G401.6 (cell line): ENCODE data around the gene DAB2.

Experiments used
- FAIRE-seq: peaks from 2 replicates; lab custom pipeline; 2012; peaks lifted over from hg19 to GRCh38; lab: Jason Lieb, UNC

Gene DAB2

DNA sequence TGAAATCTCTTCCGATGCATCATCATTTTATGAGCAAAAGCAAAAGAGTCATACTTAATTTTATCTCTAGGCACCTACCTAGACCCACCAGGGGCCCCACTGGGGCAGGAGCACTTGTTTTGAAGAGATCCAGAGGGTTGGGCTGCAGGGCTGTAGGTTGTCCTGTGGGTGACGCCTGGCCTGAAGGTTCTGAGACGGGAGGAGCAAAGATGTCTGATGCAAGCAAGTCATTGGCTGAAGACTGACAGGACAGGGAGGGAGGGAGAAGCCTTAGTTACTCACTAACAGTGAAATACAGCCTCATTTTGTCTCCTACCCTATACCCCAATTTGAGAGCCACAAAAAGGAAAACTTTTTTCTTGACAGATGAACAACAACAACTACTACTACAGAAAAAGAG is 43.4 kb downstream of the DAB2 start:
- no peak for FAIRE-seq

DNA sequence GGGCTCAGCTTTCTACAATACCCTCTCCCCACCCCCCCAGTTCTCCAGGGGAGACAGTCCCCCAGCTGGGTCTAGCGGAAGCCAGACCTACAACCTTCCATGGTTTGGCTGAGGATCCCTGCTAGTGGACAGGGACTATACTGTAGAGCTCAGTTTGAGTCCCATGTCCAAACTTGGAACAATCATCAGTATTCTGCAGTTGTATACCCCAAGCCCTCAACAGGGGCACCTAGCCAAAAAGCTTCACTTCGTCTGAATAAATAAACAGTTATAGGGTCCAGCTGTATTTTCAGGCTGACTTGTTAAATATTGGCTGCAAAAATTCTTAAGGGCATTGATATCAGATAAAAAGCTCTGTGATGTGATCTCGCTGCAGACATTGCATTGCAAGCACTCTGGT is 45.1 kb downstream of the DAB2 start:
- no peak for FAIRE-seq

- FAIRE-seq = no peak
Observed at GRCh38 chr5:39377613-39378012, 47.2 kb downstream of the DAB2 start.

- no peak for FAIRE-seq
Observed at GRCh38 chr5:39376293-39376714, 48.5 kb downstream of the DAB2 start.

- no peak for FAIRE-seq
Observed at GRCh38 chr5:39373791-39374190, 51.0 kb downstream of the DAB2 start.

GRCh38 chr5:39371367-39371635 is 53.5 kb downstream of the DAB2 start:
- no peak for FAIRE-seq

DNA sequence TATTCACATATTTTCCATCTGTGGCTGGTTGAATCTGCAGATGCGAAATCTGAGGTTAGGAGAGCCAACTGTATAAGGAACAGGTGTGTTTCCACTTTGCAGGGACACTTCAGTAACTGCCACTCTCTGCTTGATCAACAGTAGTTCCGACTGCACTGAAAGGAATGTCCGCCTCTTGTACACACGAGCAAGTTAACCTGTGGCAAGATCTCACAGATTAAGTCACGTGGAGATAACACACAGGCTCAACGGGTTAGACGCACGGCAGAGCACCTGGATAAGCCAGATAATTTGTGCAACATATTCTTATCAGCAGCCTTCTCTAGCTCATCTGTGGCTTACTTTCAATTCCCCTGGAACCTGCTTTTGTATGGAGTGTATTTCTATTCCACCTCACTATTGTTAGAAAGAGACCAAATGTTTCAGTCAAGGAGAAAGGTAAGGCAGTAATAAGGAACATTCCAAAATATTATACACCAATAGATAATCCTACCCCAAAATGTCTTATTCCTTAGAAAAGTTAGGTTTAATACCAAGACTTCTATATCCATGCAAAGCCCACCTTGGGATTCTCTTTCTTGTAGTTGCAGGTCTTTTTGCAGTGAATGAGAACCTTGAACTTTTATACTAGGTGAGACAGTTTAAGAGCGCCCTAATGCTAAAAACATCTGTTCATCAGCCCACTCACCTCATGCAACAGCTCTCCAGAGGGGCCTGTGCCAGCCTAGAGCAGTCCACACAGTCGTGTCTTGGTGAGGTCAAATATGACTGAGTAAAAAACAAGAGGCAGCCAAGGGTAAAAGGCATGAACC is 54.0 kb downstream of the DAB2 start:
- no peak for FAIRE-seq

- no peak for FAIRE-seq
Observed at GRCh38 chr5:39369123-39369815, 55.5 kb downstream of the DAB2 start.

DNA sequence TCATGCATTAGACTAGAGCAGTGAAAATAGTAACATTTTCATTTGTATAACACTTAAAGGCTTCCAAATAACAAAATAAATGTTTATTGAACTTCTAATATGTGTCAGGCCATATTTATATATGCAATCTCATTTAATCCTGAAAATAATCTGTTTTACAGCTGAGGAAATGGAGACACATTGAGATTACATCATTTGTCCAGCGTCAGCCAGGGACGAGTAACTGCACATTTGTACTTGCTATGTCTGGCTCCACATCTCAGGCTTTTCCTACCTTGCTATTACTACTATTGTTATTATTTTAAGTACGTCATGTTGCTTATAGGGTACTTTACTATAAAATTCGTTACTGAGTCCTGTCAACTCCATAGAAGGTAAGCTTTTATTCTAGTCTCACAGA is 56.7 kb downstream of the DAB2 start:
- no peak for FAIRE-seq

GRCh38 chr5:39367711-39368110 is 57.1 kb downstream of the DAB2 start:
- no peak for FAIRE-seq

DNA sequence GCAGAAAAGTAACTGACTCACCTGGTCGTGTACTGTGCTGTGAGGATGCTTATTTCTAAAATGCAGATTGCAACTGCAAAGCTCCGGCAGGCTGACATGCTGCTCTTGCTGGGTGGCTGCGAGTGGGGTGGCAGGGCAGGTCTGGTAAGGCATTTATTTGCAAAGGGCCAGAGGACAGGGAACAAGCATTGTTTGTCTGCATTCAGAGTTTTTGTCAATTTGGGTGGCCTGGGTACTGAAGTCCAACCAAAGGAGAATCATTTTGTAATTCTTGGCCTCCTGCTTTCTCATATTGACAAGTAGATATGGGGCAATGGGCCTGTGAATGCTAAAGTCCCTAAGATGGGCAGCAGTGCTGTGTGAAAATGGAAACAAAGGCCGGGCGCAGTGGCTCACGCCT is 60.4 kb downstream of the DAB2 start, which contains the start of gene C9:
TSS of gene C9 (minus strand) at position 129 of the 400 bp plus-strand sequence. CDS start at position 98, 31 bp downstream.
- no peak for FAIRE-seq

- no peak for FAIRE-seq
Observed at GRCh38 chr5:39363217-39363616, 61.6 kb downstream of the DAB2 start.

GRCh38 chr5:39362646-39363045 is 62.1 kb downstream of the DAB2 start:
- no peak for FAIRE-seq

- FAIRE-seq = no peak
Observed at GRCh38 chr5:39361306-39361705, 63.5 kb downstream of the DAB2 start.

DNA sequence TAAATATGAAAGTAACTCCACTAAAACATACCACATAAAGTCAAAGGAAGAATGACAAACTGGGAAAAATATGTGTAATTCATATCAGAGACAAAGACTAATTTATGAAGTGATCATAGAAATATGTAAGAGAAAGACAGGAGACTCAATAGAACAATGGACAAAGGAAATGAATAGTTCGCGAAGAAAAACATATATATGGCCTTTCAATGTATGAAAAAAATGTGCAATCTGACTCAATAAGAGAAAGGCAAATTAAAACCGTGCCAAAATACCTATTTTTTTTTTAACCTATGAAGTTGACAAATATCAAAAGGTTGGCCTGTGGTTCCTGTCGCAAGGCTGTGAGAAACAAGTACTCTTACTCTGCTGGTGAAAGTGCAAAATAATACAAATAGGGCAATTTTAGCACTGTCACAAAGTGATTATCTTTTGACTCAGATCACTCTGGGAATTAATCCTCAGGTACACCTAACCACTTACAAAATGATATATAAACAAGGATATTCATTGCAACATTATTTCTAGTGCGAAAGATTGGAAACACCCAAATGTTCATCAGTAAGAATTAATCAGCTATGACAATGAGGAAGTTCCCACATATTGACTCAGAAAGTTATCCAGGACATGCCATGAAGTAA is 64.2 kb downstream of the DAB2 start:
- FAIRE-seq = no peak

- FAIRE-seq = no peak
Observed at GRCh38 chr5:39356263-39356662, 68.5 kb downstream of the DAB2 start.

GRCh38 chr5:39355324-39355723 is 69.5 kb downstream of the DAB2 start:
- FAIRE-seq = no peak

DNA sequence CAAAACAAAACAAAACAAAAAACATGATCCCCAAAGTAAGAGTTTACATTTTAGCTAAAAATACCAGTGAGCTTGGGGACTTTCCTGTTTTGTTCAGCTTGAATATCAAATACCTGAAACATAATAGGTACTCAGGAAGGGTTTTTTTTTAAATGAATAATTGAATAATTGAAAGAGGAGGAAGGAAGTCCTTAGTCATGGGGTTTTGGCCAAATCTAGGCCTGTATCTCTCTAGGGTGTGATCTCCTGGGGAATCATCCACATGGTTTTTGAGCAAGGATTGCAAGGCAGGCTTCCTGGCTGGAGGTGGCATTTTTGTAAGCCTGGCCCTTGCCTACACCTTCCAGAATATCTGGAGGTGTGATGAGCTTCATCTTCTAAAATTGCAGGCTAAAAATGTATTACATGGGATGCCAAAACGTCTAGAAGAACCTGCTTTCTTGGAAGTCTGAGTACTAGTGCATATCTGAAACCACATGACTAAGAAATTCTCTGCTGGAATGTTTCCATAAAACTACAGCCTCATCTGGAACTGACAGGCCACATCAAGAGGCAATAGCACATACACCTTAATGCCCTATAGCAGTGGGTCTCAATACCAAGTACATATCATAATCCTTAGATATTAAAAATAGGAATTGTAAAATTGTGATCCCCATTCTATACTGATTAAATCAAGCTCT is 70.9 kb downstream of the DAB2 start:
- no peak for FAIRE-seq

GRCh38 chr5:39352951-39353350 is 71.8 kb downstream of the DAB2 start:
- no peak for FAIRE-seq

DNA sequence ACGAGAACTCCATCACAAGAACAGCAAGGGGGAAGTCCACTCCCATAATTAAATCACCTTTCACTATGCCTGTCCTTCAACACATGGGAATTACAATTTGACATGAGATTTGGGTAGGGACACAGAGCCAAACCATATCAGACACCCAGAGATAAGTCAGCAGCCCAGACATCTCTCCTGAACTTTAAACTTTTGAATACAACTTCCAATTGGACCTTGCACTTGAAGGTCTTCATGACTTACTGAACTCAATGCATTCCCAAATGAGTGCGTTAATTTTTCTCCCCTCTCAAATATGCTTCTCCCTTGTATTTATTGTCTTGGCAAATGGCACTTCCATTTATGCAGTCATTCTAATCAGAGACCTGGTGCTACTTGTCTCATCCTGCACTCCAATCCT is 72.6 kb downstream of the DAB2 start:
- no peak for FAIRE-seq

DNA sequence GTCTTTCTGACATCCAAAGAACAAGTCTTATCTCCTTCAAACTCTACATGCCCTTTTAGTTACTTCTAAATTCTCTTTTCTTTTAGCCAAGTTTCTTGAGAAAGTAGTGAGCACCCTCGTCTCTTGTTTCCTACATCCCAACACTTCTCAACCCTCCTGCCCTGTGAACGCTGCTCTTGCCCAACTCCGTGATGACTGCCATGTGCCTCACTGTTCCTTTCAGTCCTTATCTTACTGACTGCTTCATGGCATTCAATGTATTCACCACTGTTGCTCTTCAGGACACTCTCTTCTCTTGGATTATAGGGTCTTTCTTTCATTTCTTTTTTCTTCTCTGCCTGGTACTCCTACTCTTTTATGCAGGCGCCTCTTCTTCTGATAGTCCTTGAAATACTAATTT is 75.3 kb downstream of the DAB2 start:
- FAIRE-seq = no peak

DNA sequence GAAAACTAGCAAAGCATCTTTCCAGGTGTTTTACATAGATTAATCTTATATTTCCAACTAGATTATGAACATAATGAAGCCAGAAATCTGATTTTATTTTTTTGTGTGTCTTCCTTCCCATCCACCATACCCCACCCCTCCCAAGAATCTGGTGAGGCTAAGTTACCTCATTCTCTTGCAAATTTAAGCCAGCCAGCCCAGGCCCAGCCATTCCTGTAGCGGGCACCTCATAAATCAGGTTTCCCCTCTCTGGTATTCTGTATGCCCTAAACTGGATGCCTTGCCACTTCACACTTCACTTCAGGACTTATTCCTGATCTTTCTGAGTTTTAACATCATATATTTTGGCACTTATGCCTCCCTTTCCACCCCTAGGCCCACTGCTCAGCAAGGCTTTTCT is 82.3 kb downstream of the DAB2 start:
- FAIRE-seq = no peak

- FAIRE-seq = no peak
Observed at GRCh38 chr5:39341896-39342295, 82.9 kb downstream of the DAB2 start.
